ENCODE data around the gene RBFOX1.

Gene RBFOX1

GRCh38 chr16:7526736-7527135 is 194.1 kb downstream of the RBFOX1 start:
- DNase-seq (ENCODE audit: low spot score) = no peak

GRCh38 chr16:7532534-7532933 is 199.9 kb downstream of the RBFOX1 start:
- no peak for DNase-seq (ENCODE audit: low spot score)

- DNase-seq (ENCODE audit: low spot score) = no peak
Observed at GRCh38 chr16:7534749-7535148, 202.1 kb downstream of the RBFOX1 start.

- no peak for DNase-seq (ENCODE audit: low spot score)
Observed at GRCh38 chr16:7541026-7541425, 208.4 kb downstream of the RBFOX1 start.

- no peak for DNase-seq (ENCODE audit: low spot score)
Observed at GRCh38 chr16:7545251-7545650, 212.6 kb downstream of the RBFOX1 start.

GRCh38 chr16:7546948-7547347 is 214.3 kb downstream of the RBFOX1 start:
- no peak for DNase-seq (ENCODE audit: low spot score)

- DNase-seq (ENCODE audit: low spot score) = no peak
Observed at GRCh38 chr16:7547736-7548135, 215.1 kb downstream of the RBFOX1 start.

- no peak for DNase-seq (ENCODE audit: low spot score)
Observed at GRCh38 chr16:7548796-7549318, 216.2 kb downstream of the RBFOX1 start.

GRCh38 chr16:7550096-7550495 is 217.5 kb downstream of the RBFOX1 start:
- no peak for DNase-seq (ENCODE audit: low spot score)

GRCh38 chr16:7555459-7555858 is 222.8 kb downstream of the RBFOX1 start:
- no peak for DNase-seq (ENCODE audit: low spot score)

- no peak for DNase-seq (ENCODE audit: low spot score)
Observed at GRCh38 chr16:7561908-7562405, 229.3 kb downstream of the RBFOX1 start.

GRCh38 chr16:7566360-7566759 is 233.7 kb downstream of the RBFOX1 start:
- no peak for DNase-seq (ENCODE audit: low spot score)

- DNase-seq (ENCODE audit: low spot score) = no peak
Observed at GRCh38 chr16:7571366-7571765, 238.7 kb downstream of the RBFOX1 start.

GRCh38 chr16:7577588-7577987 is 244.9 kb downstream of the RBFOX1 start:
- DNase-seq (ENCODE audit: low spot score) = no peak

GRCh38 chr16:7579454-7579853 is 246.8 kb downstream of the RBFOX1 start:
- DNase-seq (ENCODE audit: low spot score) = no peak

GRCh38 chr16:7581175-7581574 is 248.5 kb downstream of the RBFOX1 start:
- no peak for DNase-seq (ENCODE audit: low spot score)

- DNase-seq (ENCODE audit: low spot score) = no peak
Observed at GRCh38 chr16:7583396-7583795, 250.8 kb downstream of the RBFOX1 start.

GRCh38 chr16:7584561-7584960 is 251.9 kb downstream of the RBFOX1 start:
- DNase-seq (ENCODE audit: low spot score) = no peak

- no peak for DNase-seq (ENCODE audit: low spot score)
Observed at GRCh38 chr16:7585705-7586104, 253.1 kb downstream of the RBFOX1 start.

- DNase-seq (ENCODE audit: low spot score) = no peak
Observed at GRCh38 chr16:7590934-7591333, 258.3 kb downstream of the RBFOX1 start.

GRCh38 chr16:7596308-7596707 is 263.7 kb downstream of the RBFOX1 start:
- DNase-seq (ENCODE audit: low spot score) = no peak

GRCh38 chr16:7597677-7598076 is 265.0 kb downstream of the RBFOX1 start:
- no peak for DNase-seq (ENCODE audit: low spot score)

GRCh38 chr16:7601100-7601499 is 268.5 kb downstream of the RBFOX1 start:
- no peak for DNase-seq (ENCODE audit: low spot score)

GRCh38 chr16:7602291-7602950 is 269.8 kb downstream of the RBFOX1 start:
- DNase-seq (ENCODE audit: low spot score) = no peak

All from GM03348 (cell line).